K562 (cell line): ENCODE data around the gene RNASEH2A. TPM values are rescaled to one million over a fixed set of nuclear protein-coding genes. Genes with fewer than 3 reads are reported as not detected.
A peak's percentile ranks its signal among the peaks of the same experiment; 100 is the strongest.

Source experiments
- BRD9 ChIP-seq: fragments of 450-650 bp; IDR thresholded peaks from 2 replicates; pipeline ENCODE4 v1.6.1; 2018; ENCODE audit warnings: low read depth; ENCODE audit not compliant: partially characterized antibody
- CREBBP ChIP-seq: IDR thresholded peaks from one replicate; pipeline ENCODE4 v1.6.1; 2012; ENCODE audit warnings: low read depth, mild to moderate bottlenecking, control low read depth, inconsistent platforms, low read length
- DDX20 ChIP-seq: fragments of 450-650 bp; IDR thresholded peaks from 2 replicates; pipeline ENCODE4 v1.6.1; 2016; ENCODE audit warnings: missing genetic modification characterization, low read depth, mild to moderate bottlenecking, missing compliant biosample characterization, moderate library complexity
- ELF4 ChIP-seq: fragments of 450-650 bp; formaldehyde crosslinking; IDR thresholded peaks from 2 replicates; pipeline ENCODE4 v1.4.0; 2022; ENCODE audit warnings: missing genetic modification characterization
- GTF3C2 ChIP-seq: IDR thresholded peaks from 3 replicates; pipeline ENCODE4 v1.6.1; 2011; ENCODE audit warnings: borderline replicate concordance, mild to moderate bottlenecking, moderate library complexity; ENCODE audit not compliant: insufficient read length; ENCODE audit errors: extremely low read depth
- HIVEP1 ChIP-seq: fragments of 250-450 bp; sonication (Bioruptor Pico); IDR thresholded peaks from 2 replicates; pipeline ENCODE4 v1.4.0; 2020; ENCODE audit warnings: mild to moderate bottlenecking
- HMG20B ChIP-seq: fragments of 250-450 bp; sonication (Bioruptor Pico); IDR thresholded peaks from 2 replicates; pipeline ENCODE4 v1.5.0; 2021; ENCODE audit warnings: mild to moderate bottlenecking
- HOXB6 ChIP-seq: fragments of 250-450 bp; sonication (Bioruptor Pico); IDR thresholded peaks from 2 replicates; pipeline ENCODE4 v1.5.1; 2022; ENCODE audit warnings: mild to moderate bottlenecking, borderline replicate concordance
- KLF6 ChIP-seq: fragments of 250-450 bp; sonication (Bioruptor Pico); IDR thresholded peaks from 2 replicates; pipeline ENCODE4 v1.4.0; 2020; ENCODE audit warnings: mild to moderate bottlenecking, moderate library complexity, borderline replicate concordance
- MEF2A ChIP-seq: IDR thresholded peaks from 2 replicates; pipeline ENCODE4 v1.6.1; 2011; ENCODE audit warnings: low read depth, mild to moderate bottlenecking, low read length, moderate library complexity; ENCODE audit not compliant: control insufficient read depth
- NR2C1 ChIP-seq, 2 experiments: fragments of 450-650 bp; IDR thresholded peaks; 2 replicates each; pipeline ENCODE4 v1.6.1; 2017; ENCODE audit warnings: mild to moderate bottlenecking in 2 of 2, antibody characterized with exemption in 1 of 2, inconsistent platforms in 1 of 2, missing compliant biosample characterization in 1 of 2, missing genetic modification characterization in 1 of 2
- PHF20 ChIP-seq: fragments of 450-650 bp; IDR thresholded peaks from 2 replicates; pipeline ENCODE4 v1.6.1; 2018; ENCODE audit not compliant: partially characterized antibody
- RREB1 ChIP-seq: fragments of 250-450 bp; sonication (Bioruptor Pico); IDR thresholded peaks from 2 replicates; pipeline ENCODE4 v1.4.0; 2020
- TBP ChIP-seq: optimal IDR thresholded peaks from 2 replicates; pipeline ENCODE3; 2011; ENCODE audit warnings: low read depth, low read length, improper control_type of control experiment
- UBTF ChIP-seq, 2 experiments: IDR thresholded peaks; 2 replicates each; pipeline ENCODE4 v1.6.1; 2012; ENCODE audit warnings: improper control_type of control experiment in 2 of 2, low read depth in 2 of 2, low read length in 2 of 2, borderline replicate concordance in 1 of 2
- ZC3H8 ChIP-seq: fragments of 450-650 bp; IDR thresholded peaks from 2 replicates; pipeline ENCODE4 v1.6.1; 2017
- ZNF3 ChIP-seq: fragments of 250-450 bp; sonication (Bioruptor Pico); IDR thresholded peaks from 2 replicates; pipeline ENCODE4 v1.5.0; 2021; ENCODE audit warnings: mild to moderate bottlenecking, moderate library complexity
- polyA plus RNA-seq, 8 experiments: library from polyadenylated mRNA; depleted of rRNA in 4 of 8; stranded (reverse) in 5 of 8; unstranded in 3 of 8; fragments of >200 nt; fragmentation: Nextera tagmentation in 2 of 8; fragmentation: Illumina TruSeq in 1 of 8; extraction: Ambion mirVana in 2 of 8; extraction: Trizol in 1 of 8; gene quantifications; 2 replicates each; pipeline versions ENCODE4 v1.2.1 to v1.2.3, GENCODE V29; 2011 to 2014; ENCODE audit warnings: inconsistent platforms in 1 of 8, missing spikeins in 1 of 8
- total RNA-seq, 7 experiments: library from RNA; depleted of rRNA in 6 of 7; stranded (reverse); fragments of >200 nt in 6 of 7; fragmentation: Illumina TruSeq in 2 of 7; extraction: Trizol in 2 of 7; gene quantifications; 2 replicates each; pipeline versions ENCODE4 v1.2.1 to v1.2.3, GENCODE V29; 2011 to 2021; ENCODE audit warnings: low replicate concordance in 1 of 7

Gene RNASEH2A
- total and polyA plus RNA-seq, 9 of the 15 experiments (the other 6 are each of a cell fraction or from before 2014, with no cell fraction given): 22.3 to 78.0 (median 61.7) TPM

GRCh38 chr19:12784871-12785430, 21.4 kb upstream of the RNASEH2A start (continued):
- TF ChIP-seq RREB1 (CRISPR knock-in tag) (no peak), BRD9 (no peak), PHF20 (no peak), HIVEP1 (CRISPR knock-in tag) (no peak), DDX20 (tag) (no peak), ELF4 (CRISPR knock-in tag) (peak; percentile 74), MEF2A (no peak), UBTF (IDR thresholded peaks at IDR 0.05; ENCODE audit: borderline replicate concordance in 1 of 2, low read depth in 2 of 2, low read length in 2 of 2) (no peak), TBP (no peak), HOXB6 (no peak), ZC3H8 (0 out of 2 replicates have a peak, but pooled peaks have one; percentile 15), HMG20B (CRISPR knock-in tag) (no peak), GTF3C2 (no peak), CREBBP (no peak), NR2C1 (IDR thresholded peaks at IDR 0.05) (no peak), NR2C1 (tag; IDR thresholded peaks at IDR 0.05) (no peak), ZNF3 (no peak), KLF6 (CRISPR knock-in tag) (no peak)
